ENCODE results near the gene TMEM109.

- TF ChIP-seq CTCF (IDR thresholded peaks at IDR 0.05) (no peak), POLR2AphosphoS5 (IDR thresholded peaks at IDR 0.05; ENCODE audit: insufficient read depth in 1 of 2, low read depth in 1 of 2) (no peak)
Observed at GRCh38 chr11:60866911-60867870, 46.8 kb upstream of the TMEM109 start, which contains the start of gene ZP1.
